ENCODE data around the gene PPP1R15B. TPM values are rescaled to one million over a fixed set of nuclear protein-coding genes. Genes with fewer than 3 reads are reported as not detected.

Gene PPP1R15B
- total and polyA plus RNA-seq, 12 donors: 6.8 to 58.9 (median 41.8) TPM

- H3K36me3 ChIP-seq (replicated peaks in 1 of 2): no peaks in the 10 kb centered on the region
- no peaks in the 10 kb centered on the region for H3K9me3 ChIP-seq (replicated peaks in 1 of 3)
- WGBS, 4 donors: 70 to 87% (median 76%) methylated on average over 15 to 16 of the region's 16 CpGs
- no peaks in the 10 kb centered on the region for H3K27me3 ChIP-seq
- no peak for DNase-seq
- peaks cover 6 to 10% of the 10 kb centered on the region in 2 donors for H3K4me1 ChIP-seq (replicated peaks in 1 of 2)
- TF ChIP-seq POLR2A (IDR thresholded peaks at IDR 0.05) (no peak), CTCF (IDR thresholded peaks at IDR 0.05) (no peak)
- no peak overlapping the region for H3K4me3 ChIP-seq
- intact Hi-C loops (cut with DNase I): no loop called here
- H3K27ac ChIP-seq: no peak overlapping the region
Observed at GRCh38 chr1:204367193-204367858, 44.3 kb downstream of the PPP1R15B start.

DNA sequence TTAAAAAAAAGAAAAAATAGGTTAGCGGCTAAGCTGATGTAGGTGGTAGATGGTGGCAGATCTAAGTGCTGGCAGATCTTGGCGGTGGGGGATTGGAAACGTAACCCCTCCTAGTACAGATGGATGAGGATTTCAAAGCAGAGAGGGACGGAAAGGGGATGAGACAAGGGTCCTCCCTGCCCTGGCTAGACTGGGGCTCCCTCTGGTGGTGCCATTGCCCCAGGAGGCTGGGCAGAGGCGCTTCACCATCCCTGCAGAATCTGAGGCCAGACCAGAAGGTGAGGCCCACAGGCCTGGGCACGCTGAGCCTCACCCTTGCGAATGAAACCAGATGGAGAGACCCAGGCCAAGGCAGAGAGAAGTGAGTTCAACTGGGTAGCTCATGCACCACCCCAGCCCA lies 44.9 kb downstream of the PPP1R15B start:
- H3K4me1 ChIP-seq (replicated peaks in 1 of 2): peaks cover 6 to 10% of the 10 kb centered on the region in 2 donors
- WGBS, 4 donors: 84 to 85% (median 85%) methylated on average over 6 to 7 of the region's 7 CpGs
- TF ChIP-seq POLR2A (IDR thresholded peaks at IDR 0.05) (no peak), CTCF (IDR thresholded peaks at IDR 0.05) (peak in 3 of 6 experiments; percentile 6 to 24 (median 13))
- no peak for DNase-seq
- H3K4me3 ChIP-seq: no peak overlapping the region
- H3K9me3 ChIP-seq (replicated peaks in 1 of 3): no peaks in the 10 kb centered on the region
- H3K36me3 ChIP-seq (replicated peaks in 1 of 2): no peaks in the 10 kb centered on the region
- H3K27me3 ChIP-seq: no peaks in the 10 kb centered on the region
- intact Hi-C loops (cut with DNase I): no loop called here
- H3K27ac ChIP-seq: no peak overlapping the region

DNA sequence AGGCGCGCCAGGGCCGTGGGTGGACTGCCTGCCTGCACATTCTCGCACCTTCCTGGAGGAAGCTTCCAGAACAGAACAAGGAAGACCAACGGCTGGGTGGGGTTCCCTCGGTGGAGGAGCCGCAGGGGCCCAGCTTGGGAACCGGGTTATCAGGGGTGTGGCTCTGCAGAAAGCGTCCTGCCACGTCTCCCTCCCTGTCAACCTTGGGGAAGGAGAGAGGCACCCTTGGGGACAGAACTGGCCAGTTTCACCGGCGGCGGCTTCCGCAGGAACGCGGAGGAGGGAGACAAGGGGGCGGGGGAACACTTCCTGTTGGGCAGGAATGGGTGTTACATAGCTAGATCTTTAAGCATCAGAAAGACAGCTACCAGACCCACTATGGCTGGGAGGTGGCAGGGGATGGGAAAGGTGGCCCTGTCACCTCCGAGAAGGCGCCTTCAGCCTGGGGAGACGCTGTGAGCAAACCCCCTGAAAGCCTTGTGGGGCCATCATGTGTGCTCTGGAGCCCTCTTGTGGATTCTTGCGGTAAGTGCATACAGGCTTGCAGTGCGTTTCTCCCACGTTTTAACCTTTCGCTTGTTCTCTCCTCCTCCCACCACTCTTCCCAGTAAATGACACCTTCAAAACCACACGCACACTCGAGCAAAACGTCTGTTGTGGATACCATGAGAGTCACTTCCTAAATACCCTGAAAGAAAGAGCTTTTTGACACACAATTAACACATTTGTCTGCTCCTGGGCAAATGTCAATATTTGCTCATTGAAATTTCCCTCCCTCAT lies 48.1 kb downstream of the PPP1R15B start:
- peak overlapping the region in 2 of 4 donors; percentile 17 to 30 for H3K4me3 ChIP-seq
- peaks cover 6 to 10% of the 10 kb centered on the region in 2 donors for H3K4me1 ChIP-seq (replicated peaks in 1 of 2)
- intact Hi-C loops (cut with DNase I): loop anchor here (2.0 to 5.0 kb wide), 4 partner anchors 105 to 201 kb away; partner anchors contain the start of gene GOLT1A (in 2 of the 2)
- DNase-seq: peak; percentile 59 to 85 (median 68)
- WGBS, 4 donors: 0 to 1% (median 0%) methylated on average over 20 to 27 of the region's 27 CpGs
- no peaks in the 10 kb centered on the region for H3K36me3 ChIP-seq (replicated peaks in 1 of 2)
- peak overlapping the region in 2 of 5 donors; percentile 7 to 46 for H3K27ac ChIP-seq
- no peaks in the 10 kb centered on the region for H3K27me3 ChIP-seq
- TF ChIP-seq POLR2A (IDR thresholded peaks at IDR 0.05) (no peak), CTCF (IDR thresholded peaks at IDR 0.05) (peak; percentile 95 to 99 (median 97))
- H3K9me3 ChIP-seq (replicated peaks in 1 of 3): no peaks in the 10 kb centered on the region

DNA sequence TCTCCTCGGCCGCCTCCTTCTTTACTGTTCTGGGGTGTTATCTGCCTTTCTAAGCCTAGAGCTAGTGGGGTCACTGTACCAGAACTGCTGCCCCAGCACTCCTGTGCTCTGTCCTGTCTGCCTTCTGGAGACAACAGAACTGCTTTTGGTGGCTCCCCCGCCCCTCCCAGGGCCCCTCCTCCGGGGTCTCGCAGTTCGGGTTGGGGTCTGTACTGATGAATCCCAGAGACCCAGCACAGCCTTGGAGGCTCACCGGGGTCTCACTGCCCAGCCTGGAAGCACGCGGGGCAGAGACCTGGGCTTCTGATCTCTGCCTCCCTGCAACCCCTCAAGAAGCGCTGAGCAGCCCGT lies 48.7 kb downstream of the PPP1R15B start:
- TF ChIP-seq POLR2A (IDR thresholded peaks at IDR 0.05) (no peak), CTCF (IDR thresholded peaks at IDR 0.05) (no peak)
- Histone ChIP-seq H3K36me3 (replicated peaks in 1 of 2) (no peaks in the 10 kb centered on the region), H3K4me3 (peak overlapping the region in 1 of 4 donors; percentile 30), H3K9me3 (replicated peaks in 1 of 3) (no peaks in the 10 kb centered on the region), H3K27ac (peak overlapping the region in 2 of 5 donors; percentile 7 to 46), H3K4me1 (replicated peaks in 1 of 2) (peaks cover 6 to 10% of the 10 kb centered on the region in 2 donors), H3K27me3 (no peaks in the 10 kb centered on the region)
- 33 to 54% (median 46%) methylated on average over 3 to 11 of the region's 11 CpGs for WGBS, 4 donors
- no peak for DNase-seq
- intact Hi-C loops (cut with DNase I): loop anchor here (5.0 kb wide), 3 partner anchors 106 to 201 kb away; partner anchors contain the start of gene GOLT1A (in 2 of the 2)
